GM12878 (cell line): ENCODE data around the gene BFSP1. TPM values are rescaled to one million over a fixed set of nuclear protein-coding genes. Genes with fewer than 3 reads are reported as not detected.

ENCODE experiments used
- BACH1 ChIP-seq: fragments of 450-650 bp; IDR thresholded peaks from 2 replicates; pipeline ENCODE4 v1.6.1; 2017; ENCODE audit warnings: mild to moderate bottlenecking, borderline replicate concordance
- BCL3 ChIP-seq: IDR thresholded peaks from 2 replicates; pipeline ENCODE4 v1.6.1; 2011; ENCODE audit warnings: borderline replicate concordance, low read depth, mild to moderate bottlenecking, moderate library complexity, low read length; ENCODE audit not compliant: insufficient read depth, poor library complexity, severe bottlenecking
- CBFB ChIP-seq: IDR thresholded peaks from 2 replicates; pipeline ENCODE4 v1.6.1; 2016; ENCODE audit warnings: antibody characterized with exemption, low read depth
- E4F1 ChIP-seq: fragments of 450-650 bp; IDR thresholded peaks from 2 replicates; pipeline ENCODE4 v1.6.1; 2018; ENCODE audit warnings: borderline replicate concordance, mild to moderate bottlenecking; ENCODE audit not compliant: partially characterized antibody
- JUNB ChIP-seq: IDR thresholded peaks from 2 replicates; pipeline ENCODE4 v1.6.1; 2016; ENCODE audit warnings: antibody characterized with exemption, mild to moderate bottlenecking
- KAT2A ChIP-seq: conservative IDR thresholded peaks from 2 replicates; pipeline ENCODE4 v1.6.1; 2011; ENCODE audit warnings: low read depth, low read length; ENCODE audit not compliant: control insufficient read depth
- MXI1 ChIP-seq: fragments of 150-350 bp; IDR thresholded peaks from 2 replicates; pipeline ENCODE4 v1.6.1; 2011; ENCODE audit warnings: low read depth, mild to moderate bottlenecking, inconsistent platforms, low read length, improper control_type of control experiment
- NR2C2 ChIP-seq: IDR thresholded peaks from 2 replicates; pipeline ENCODE4 v1.6.1; 2011; ENCODE audit warnings: borderline replicate concordance, low read depth; ENCODE audit not compliant: control insufficient read depth, insufficient read length
- NRF1 ChIP-seq: conservative IDR thresholded peaks from 2 replicates; pipeline ENCODE4 v1.6.1; 2011; ENCODE audit warnings: mild to moderate bottlenecking, low read depth, low read length, improper control_type of control experiment
- SIX5 ChIP-seq: IDR thresholded peaks from 2 replicates; pipeline ENCODE4 v1.6.1; 2011; ENCODE audit warnings: mild to moderate bottlenecking, low read depth, low read length, moderate library complexity; ENCODE audit not compliant: severe bottlenecking
- SMARCA5 ChIP-seq: fragments of 450-650 bp; IDR thresholded peaks from 2 replicates; pipeline ENCODE4 v1.6.1; 2017; ENCODE audit warnings: mild to moderate bottlenecking
- STAT1 ChIP-seq: fragments of 450-650 bp; conservative IDR thresholded peaks from 2 replicates; pipeline ENCODE4 v1.6.1; 2014; ENCODE audit warnings: antibody characterized with exemption, mild to moderate bottlenecking
- SUPT20H ChIP-seq: IDR thresholded peaks from 2 replicates; pipeline ENCODE4 v1.6.1; 2011; ENCODE audit warnings: low read depth, mild to moderate bottlenecking, low read length, moderate library complexity, borderline replicate concordance; ENCODE audit not compliant: control insufficient read depth
- TCF3 ChIP-seq: IDR thresholded peaks from 2 replicates; pipeline ENCODE4 v1.6.1; 2012; ENCODE audit warnings: low read depth, mild to moderate bottlenecking, low read length, borderline replicate concordance; ENCODE audit not compliant: insufficient read depth
- USF2 ChIP-seq: IDR thresholded peaks from 2 replicates; pipeline ENCODE4 v1.6.1; 2011; ENCODE audit warnings: low read depth, low read length, improper control_type of control experiment, borderline replicate concordance
- WRNIP1 ChIP-seq: IDR thresholded peaks from 2 replicates; pipeline ENCODE4 v1.6.1; 2011; ENCODE audit warnings: low read depth, low read length, improper control_type of control experiment, borderline replicate concordance
- ZBTB40 ChIP-seq: fragments of 450-650 bp; IDR thresholded peaks from 2 replicates; pipeline ENCODE4 v1.6.1; 2016; ENCODE audit warnings: mild to moderate bottlenecking, moderate library complexity, borderline replicate concordance
- ZNF274 ChIP-seq: IDR thresholded peaks from one replicate; pipeline ENCODE4 v1.8.0; 2011; ENCODE audit not compliant: insufficient read length, insufficient read depth
- ZNF622 ChIP-seq: fragments of 450-650 bp; IDR thresholded peaks from 2 replicates; pipeline ENCODE4 v1.6.1; 2017; ENCODE audit warnings: mild to moderate bottlenecking, inconsistent platforms
- ZSCAN29 ChIP-seq: fragments of 450-650 bp; IDR thresholded peaks from 2 replicates; pipeline ENCODE4 v1.6.1; 2017; ENCODE audit warnings: mild to moderate bottlenecking, moderate library complexity
- polyA plus RNA-seq, 11 experiments: library from polyadenylated mRNA; depleted of rRNA in 4 of 11; unstranded in 6 of 11; stranded (reverse) in 5 of 11; fragments of >200 nt; fragmentation: Nextera tagmentation in 4 of 11; fragmentation: Illumina TruSeq in 1 of 11; extraction: Ambion mirVana in 4 of 11; extraction: Trizol in 1 of 11; gene quantifications; 1 replicate in 1 of 11; 2 replicates in 10 of 11; pipeline versions ENCODE4 v1.2.1 to v1.2.3, GENCODE V29; 2011 to 2016; ENCODE audit warnings: inconsistent platforms in 2 of 11, missing spikeins in 2 of 11, low read depth in 1 of 11
- total RNA-seq, 4 experiments: library from RNA; depleted of rRNA in 3 of 4; stranded (reverse); fragments of >200 nt in 3 of 4; fragmentation: Illumina TruSeq in 1 of 4; extraction: Trizol in 1 of 4; gene quantifications; 2 replicates each; pipeline versions ENCODE4 v1.2.1 to v1.2.3, GENCODE V29; 2013 to 2021

Gene BFSP1
- total and polyA plus RNA-seq, 10 of the 15 experiments (the other 5 are each of a cell fraction or from before 2014, with no cell fraction given) = 0.06 to 0.22 (median 0.11) TPM; not detected in 3

- no peak for TF ChIP-seq ZBTB40
- no peak for TF ChIP-seq E4F1
- no peak for TF ChIP-seq BCL3
- TF ChIP-seq MXI1 = no peak
- no peak for TF ChIP-seq NRF1
- TF ChIP-seq USF2 = no peak
- peak; percentile 97 for TF ChIP-seq JUNB
- TF ChIP-seq ZSCAN29 = no peak
- no peak for TF ChIP-seq KAT2A
- TF ChIP-seq BACH1 = no peak
- no peak for TF ChIP-seq CBFB
- TF ChIP-seq TCF3 = peak; percentile 87; the same call in 1 of the 2 replicates
- TF ChIP-seq SIX5 = no peak
- no peak for TF ChIP-seq WRNIP1
- TF ChIP-seq ZNF622 = no peak
- no peak for TF ChIP-seq STAT1
- TF ChIP-seq SUPT20H = no peak
- no peak for TF ChIP-seq NR2C2
- no peak for TF ChIP-seq ZNF274
- no peak for TF ChIP-seq SMARCA5
Measured at GRCh38 chr20:17538517-17539170, 7.5 kb upstream of the BFSP1 start (continued).
